ENCODE measurements around the gene LRRC8C.

Gene LRRC8C

GRCh38 chr1:89727517-89728312 is 94.8 kb downstream of the LRRC8C start:
- H3K27me3 ChIP-seq (ENCODE audit: control insufficient read depth, low read length) = peaks cover 34% of the 10 kb centered on the region
- no peaks in the 10 kb centered on the region for H3K36me3 ChIP-seq (ENCODE audit: control insufficient read depth, low read length)
- H3K9me2 ChIP-seq (replicated peaks; ENCODE audit: control insufficient read depth, low read length) = no peaks in the 10 kb centered on the region
- H3K79me2 ChIP-seq (ENCODE audit: control insufficient read depth, low read length) = no peaks in the 10 kb centered on the region
- H3K27ac ChIP-seq (ENCODE audit: low read depth, low read length) = no peak overlapping the region
- H3K9me3 ChIP-seq (ENCODE audit: control insufficient read depth, insufficient read depth, low read length) = no peaks in the 10 kb centered on the region
- TF ChIP-seq CTCF (IDR thresholded peaks at IDR 0.05; ENCODE audit: low read depth, low read length, poor library complexity, severe bottlenecking) = no peak
- no peak for TF ChIP-seq EZH2phosphoT487 (IDR thresholded peaks at IDR 0.05; ENCODE audit: borderline replicate concordance, low read length)
- no peaks in the 10 kb centered on the region for H3F3A ChIP-seq (ENCODE audit: control insufficient read depth, insufficient read depth)
- H4K20me1 ChIP-seq (ENCODE audit: control insufficient read depth, insufficient read depth, low read depth, low read length) = no peaks in the 10 kb centered on the region
- no peak overlapping the region for H3K4me2 ChIP-seq (ENCODE audit: low read length)
- H3K4me1 ChIP-seq (ENCODE audit: control insufficient read depth, low read length) = peaks cover 4% of the 10 kb centered on the region; the same call in 1 of the 2 replicates
- no peak overlapping the region for H3K4me3 ChIP-seq (ENCODE audit: low read length)

GRCh38 chr1:89728381-89728780 is 95.5 kb downstream of the LRRC8C start:
- Histone ChIP-seq H3K79me2 (ENCODE audit: control insufficient read depth, low read length) (no peaks in the 10 kb centered on the region), H3K4me1 (ENCODE audit: control insufficient read depth, low read length) (peaks cover 4% of the 10 kb centered on the region; the same call in 1 of the 2 replicates), H3K9me3 (ENCODE audit: control insufficient read depth, insufficient read depth, low read length) (no peaks in the 10 kb centered on the region), H3K4me3 (ENCODE audit: low read length) (no peak overlapping the region), H4K20me1 (ENCODE audit: control insufficient read depth, insufficient read depth, low read depth, low read length) (no peaks in the 10 kb centered on the region), H3K27me3 (ENCODE audit: control insufficient read depth, low read length) (peaks cover 31% of the 10 kb centered on the region), H3K9me2 (replicated peaks; ENCODE audit: control insufficient read depth, low read length) (no peaks in the 10 kb centered on the region), H3K4me2 (ENCODE audit: low read length) (no peak overlapping the region), H3K27ac (ENCODE audit: low read depth, low read length) (no peak overlapping the region), H3K36me3 (ENCODE audit: control insufficient read depth, low read length) (no peaks in the 10 kb centered on the region), H3F3A (ENCODE audit: control insufficient read depth, insufficient read depth) (no peaks in the 10 kb centered on the region)
- TF ChIP-seq EZH2phosphoT487 (IDR thresholded peaks at IDR 0.05; ENCODE audit: borderline replicate concordance, low read length) (no peak), CTCF (IDR thresholded peaks at IDR 0.05; ENCODE audit: low read depth, low read length, poor library complexity, severe bottlenecking) (no peak)

GRCh38 chr1:89732206-89732605 is 99.3 kb downstream of the LRRC8C start:
- Histone ChIP-seq H3F3A (ENCODE audit: control insufficient read depth, insufficient read depth) (no peaks in the 10 kb centered on the region), H3K36me3 (ENCODE audit: control insufficient read depth, low read length) (no peaks in the 10 kb centered on the region), H3K79me2 (ENCODE audit: control insufficient read depth, low read length) (no peaks in the 10 kb centered on the region), H3K27ac (ENCODE audit: low read depth, low read length) (no peak overlapping the region), H4K20me1 (ENCODE audit: control insufficient read depth, insufficient read depth, low read depth, low read length) (no peaks in the 10 kb centered on the region), H3K9me2 (replicated peaks; ENCODE audit: control insufficient read depth, low read length) (no peaks in the 10 kb centered on the region), H3K4me2 (ENCODE audit: low read length) (no peak overlapping the region), H3K4me3 (ENCODE audit: low read length) (no peak overlapping the region), H3K9me3 (ENCODE audit: control insufficient read depth, insufficient read depth, low read length) (no peaks in the 10 kb centered on the region), H3K4me1 (ENCODE audit: control insufficient read depth, low read length) (no peaks in the 10 kb centered on the region), H3K27me3 (ENCODE audit: control insufficient read depth, low read length) (peaks cover 8% of the 10 kb centered on the region; the same call in 1 of the 2 replicates)
- TF ChIP-seq EZH2phosphoT487 (IDR thresholded peaks at IDR 0.05; ENCODE audit: borderline replicate concordance, low read length) (no peak), CTCF (IDR thresholded peaks at IDR 0.05; ENCODE audit: low read depth, low read length, poor library complexity, severe bottlenecking) (no peak)

All from DOHH2 (cell line).